GM19324 (cell line): Measurements from ENCODE around the gene BMPER.

ENCODE experiments used
- ATAC-seq: cut with Tn5 transposase; IDR thresholded peaks from one replicate; pipeline ENCODE4 v1.9.1; 2021; ENCODE audit warnings: mild to moderate bottlenecking, moderate library complexity; ENCODE audit not compliant: unreplicated experiment, low FRiP score

Gene BMPER

DNA sequence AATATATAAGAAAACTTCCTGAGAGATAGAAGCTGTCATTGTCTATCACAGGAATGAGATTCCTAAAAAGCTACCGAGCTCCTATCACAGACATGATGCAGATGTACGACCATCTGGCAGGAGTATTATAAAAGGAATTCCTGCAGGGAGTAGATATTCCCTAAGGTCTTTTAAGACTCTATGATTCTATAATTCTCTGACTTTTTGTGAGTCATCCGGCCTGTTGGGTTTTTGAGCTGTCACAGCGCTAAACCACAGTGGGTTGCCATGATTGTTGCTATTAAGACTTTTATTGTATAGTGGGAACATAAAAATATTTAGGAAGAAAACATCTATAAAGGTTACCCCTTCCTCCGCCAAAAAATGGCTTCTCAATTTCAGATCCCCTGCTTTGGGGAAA, 223.4 kb downstream of the BMPER start:
- no peak for ATAC-seq

DNA sequence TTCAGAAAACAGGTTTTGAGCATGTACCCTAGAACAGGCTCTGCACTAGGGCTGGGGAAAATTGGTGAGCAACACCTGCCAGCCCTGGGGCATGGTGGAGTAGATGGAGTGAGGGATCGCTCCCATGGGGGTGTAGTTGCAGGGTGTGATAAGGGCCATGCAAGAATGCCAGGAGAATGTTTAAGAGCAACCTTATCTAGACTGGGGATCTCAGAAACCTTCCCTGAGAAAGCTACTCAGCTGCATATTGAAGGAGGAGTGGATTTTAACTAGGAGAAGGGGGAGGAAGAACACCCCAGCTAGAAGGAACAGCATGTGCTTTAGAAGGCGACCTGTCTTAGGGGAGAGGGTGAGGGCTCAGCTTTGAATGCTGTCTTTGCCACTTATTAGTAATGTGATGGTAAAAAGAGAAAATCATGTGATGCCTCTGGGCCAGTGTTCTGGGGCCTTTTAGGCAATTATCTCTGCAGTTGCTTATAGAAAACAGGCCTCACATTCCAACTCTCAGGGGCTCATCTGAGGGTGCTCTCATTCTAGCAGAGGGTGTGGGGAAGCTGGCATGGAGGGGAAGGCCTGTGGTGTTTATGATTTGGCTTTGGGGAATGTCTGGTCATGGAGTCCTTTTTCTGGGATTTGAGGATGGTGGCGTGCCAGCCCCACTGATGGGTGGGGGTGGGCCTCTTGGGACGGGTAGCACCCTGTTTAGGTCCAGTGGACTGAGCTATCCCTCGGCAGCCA, 225.4 kb downstream of the BMPER start:
- no peak for ATAC-seq

DNA sequence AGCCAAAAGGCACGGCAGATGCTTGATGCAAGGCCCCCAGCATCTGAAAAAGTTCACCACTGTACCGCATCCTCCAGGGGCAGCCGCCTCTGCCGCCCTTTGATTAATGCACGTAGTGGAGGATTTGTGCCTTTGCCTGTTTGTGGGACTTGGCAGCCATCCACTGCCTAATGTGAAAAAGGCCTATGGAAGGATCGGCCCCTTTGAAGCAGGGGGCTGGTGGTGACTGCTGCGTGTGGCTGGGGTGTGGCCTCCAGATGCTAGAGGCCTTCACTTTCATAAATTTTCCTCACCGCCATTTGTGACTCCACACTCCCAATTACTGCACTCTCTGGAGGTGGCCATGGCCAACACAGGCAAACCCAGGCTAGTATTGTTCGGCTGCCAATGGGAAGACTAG, 226.0 kb downstream of the BMPER start:
- no peak for ATAC-seq

DNA sequence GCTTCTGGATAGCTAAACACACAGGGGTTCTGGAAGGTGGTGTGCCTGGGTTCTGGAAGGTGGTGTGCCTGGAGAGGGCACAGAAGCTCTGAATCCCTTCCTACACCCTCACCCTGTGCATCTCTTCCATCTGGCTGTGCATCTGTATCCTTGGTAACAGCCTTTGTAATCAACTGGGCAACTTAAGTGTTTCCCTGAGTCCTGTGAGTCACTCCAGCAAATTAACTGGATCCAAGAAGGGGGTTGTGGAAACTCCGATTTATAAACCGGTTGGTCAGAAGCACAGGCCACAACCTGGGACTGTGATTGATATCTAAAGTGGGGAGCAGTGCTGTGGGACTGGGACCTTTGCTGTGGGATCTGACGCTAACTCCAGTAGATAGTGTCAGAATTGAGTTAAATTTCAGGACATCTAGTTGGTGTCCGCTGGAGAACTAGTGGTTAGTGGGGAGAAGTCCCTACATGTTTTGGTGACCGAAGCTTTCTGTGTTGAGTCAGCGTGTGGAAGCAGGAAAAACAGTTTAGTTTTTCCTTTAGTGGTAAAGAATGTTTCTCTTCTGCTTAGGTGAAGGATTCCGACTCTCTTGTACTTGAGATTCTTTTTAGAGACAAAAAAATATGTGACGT, 228.1 kb downstream of the BMPER start:
- no peak for ATAC-seq

DNA sequence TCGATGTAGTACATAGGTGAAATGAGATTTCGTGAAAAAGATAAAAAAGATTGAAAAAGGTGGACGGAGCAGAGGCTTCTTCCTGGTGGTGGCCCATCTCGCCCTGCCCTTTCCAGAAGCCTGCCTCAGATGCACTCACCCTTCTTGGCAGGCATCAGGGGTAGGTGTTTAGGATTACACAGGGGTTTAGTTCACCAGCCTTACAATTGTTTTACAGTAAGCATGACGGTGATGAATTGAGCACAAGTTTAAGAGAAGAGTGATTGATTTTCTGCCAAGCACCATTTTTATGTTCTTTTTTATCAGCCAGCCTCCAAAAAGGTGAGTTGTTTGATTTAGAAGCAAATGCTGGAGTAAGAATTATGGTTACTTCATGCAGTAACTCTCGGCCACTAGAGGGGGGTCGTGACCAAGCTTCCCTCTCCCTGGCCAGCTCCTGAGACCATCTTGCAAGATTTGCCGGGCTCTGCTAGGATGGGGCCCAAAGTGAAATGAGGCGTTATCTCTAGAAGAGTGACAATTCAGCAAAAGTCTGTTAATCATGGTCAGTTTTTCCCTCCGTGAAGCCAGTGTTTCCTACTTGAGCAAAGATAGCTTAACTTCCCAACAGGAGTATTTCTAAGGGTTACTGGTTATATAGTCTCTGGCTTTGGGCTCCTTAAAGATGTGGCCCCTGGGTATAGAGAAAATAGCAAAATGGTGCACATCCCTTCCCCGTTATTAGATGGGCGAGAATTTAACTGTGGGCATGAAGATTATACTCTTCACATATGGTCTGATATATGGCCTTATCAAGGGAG, 228.8 kb downstream of the BMPER start:
- no peak for ATAC-seq

DNA sequence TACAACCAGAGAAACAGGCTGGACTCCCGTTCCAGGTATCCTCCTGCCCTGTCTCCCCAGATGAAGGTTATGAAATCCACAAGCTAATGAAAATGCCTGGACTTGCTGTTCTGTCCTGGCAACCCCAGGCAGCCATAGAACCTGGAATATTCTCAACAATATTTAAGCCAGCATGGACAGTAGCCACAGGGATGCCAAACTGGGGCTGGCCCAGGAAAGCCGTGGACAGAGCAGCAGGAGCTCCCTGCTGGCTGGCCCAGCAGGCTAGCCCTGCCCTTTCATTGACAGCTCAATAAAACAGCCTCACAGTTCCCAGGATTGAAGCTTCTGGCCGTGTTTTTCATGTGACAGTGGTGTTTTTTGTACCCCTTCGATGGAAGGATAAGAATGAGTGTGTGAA, 230.6 kb downstream of the BMPER start:
- no peak for ATAC-seq

DNA sequence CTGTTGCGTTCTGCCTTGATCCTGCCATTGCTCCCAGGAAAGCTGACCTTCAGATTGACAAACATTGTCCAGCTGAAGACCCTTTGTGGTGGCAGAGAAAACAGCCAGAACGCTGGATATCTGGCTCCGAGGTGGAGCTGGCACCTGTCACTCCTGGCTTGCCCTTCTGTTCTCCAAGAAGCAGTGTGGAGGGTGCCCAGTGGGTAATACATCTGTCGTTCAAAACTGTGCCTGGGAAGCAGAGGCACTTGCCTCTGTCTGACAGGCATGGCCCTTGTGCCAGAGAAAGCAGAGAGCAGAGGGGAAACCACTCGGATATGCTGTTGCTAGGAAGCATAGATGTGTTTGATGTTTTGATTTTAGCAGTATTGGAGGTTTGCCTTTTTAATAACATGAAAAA, 231.4 kb downstream of the BMPER start:
- no peak for ATAC-seq

DNA sequence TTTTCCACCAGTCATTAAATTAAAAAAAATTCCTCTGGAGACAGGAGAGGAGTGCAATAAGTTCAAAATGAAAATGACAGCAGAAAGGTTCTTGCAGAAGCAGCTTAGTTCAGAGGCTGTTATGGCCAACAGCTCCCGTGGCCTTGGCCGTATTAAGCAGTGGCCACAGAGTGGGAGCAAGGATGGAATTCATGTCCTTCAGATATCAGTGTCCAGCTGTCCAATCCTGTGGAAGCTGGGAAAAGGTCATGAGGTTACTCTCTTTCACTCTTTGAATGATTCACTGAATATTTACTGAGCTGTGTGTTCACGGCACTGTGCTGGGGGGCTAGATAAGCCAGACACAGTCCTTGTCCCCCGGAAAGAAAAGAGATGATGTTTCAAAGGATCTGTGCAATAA, 231.8 kb downstream of the BMPER start:
- no peak for ATAC-seq

DNA sequence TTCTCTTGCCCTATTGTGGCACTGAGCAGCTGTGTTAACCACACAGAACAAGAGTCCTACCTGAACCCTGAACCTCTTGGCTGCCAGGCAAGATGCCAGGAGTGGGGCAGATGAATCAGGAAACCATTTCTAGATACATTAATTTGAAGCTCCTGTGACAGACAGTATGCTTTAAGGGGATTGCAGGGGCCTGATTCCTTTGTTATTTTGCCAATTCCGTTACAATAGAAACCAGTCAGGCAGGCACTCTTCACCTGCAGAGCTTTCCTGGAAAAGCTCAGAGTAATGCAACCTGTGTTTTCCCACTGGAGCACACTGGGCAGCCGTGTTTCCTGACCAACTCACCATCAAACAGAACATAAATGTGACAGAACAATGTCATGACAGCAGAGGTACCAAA, 233.1 kb downstream of the BMPER start:
- no peak for ATAC-seq

DNA sequence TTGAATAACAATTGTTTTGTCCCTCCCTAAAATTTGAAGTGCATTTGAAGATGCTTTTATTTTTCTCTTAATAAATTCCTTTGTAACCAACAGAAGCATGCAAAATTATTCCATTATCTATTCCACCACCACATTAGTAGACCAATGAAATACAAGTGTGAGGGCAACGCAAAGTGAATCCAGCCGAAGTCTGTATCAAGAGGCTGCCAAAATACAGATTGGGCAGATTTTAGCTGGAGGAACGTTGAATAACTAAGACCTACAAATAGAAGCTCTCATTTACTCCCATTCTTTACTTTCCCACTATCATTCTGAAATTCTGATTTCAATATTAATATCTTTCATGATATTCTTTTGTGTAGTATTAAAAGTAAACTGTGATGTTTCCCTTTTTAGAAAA, 233.7 kb downstream of the BMPER start:
- ATAC-seq = no peak

DNA sequence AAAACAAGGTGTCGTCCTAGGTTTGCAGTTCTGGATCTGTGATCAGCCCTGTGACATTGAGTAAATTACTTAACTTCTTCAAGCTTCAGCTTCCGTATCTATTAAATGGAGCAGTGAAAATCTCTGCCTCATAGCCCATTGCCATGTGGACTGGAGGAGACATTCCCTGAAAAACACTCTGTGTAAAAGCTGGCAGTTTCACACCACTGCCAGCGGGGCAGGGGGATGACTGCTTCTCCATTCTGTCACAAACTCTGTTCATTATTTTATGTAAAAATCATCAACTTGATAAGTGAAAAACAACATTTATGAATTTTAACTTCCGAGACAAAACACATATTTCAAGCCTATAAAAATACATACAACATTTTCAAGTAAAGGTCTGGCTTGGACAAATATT, 234.7 kb downstream of the BMPER start:
- ATAC-seq = no peak

DNA sequence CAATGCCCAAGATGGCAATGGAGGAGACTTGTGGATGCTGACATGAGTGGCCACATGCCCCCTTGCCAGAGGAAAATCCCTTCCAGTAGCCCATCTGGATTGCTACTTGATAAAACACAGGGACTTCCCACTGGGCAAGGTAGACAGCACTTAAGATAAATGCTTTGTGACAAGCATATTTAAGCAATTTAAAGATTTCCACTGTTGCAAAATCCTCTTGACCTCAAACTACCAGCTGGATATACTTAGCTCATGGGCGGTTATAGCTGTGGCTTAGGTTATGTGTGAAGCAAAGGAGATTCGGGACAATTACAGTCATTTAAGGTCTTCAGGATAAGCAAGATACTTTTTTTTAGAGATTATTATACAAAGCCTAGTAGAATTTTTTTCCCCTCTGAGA, 238.1 kb downstream of the BMPER start:
- ATAC-seq = no peak

DNA sequence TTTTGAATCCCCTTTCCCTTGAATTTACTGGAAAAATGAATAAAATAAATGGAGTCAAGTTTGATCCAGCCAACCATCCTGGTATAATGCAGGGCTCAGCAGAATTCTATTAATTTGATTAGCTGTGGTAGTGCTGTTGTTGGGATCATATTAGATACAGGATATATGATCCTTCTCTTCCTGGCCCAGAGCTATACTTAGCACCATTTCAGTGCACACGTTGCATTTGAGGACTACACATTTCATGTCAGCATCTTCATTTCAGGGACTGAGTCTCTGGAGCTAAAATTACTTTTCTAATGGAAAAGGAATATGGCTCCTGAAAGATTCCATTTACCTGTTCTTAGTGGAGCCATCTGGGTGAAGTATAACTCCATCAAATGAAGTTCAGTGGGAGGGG, 240.3 kb downstream of the BMPER start:
- ATAC-seq = no peak

DNA sequence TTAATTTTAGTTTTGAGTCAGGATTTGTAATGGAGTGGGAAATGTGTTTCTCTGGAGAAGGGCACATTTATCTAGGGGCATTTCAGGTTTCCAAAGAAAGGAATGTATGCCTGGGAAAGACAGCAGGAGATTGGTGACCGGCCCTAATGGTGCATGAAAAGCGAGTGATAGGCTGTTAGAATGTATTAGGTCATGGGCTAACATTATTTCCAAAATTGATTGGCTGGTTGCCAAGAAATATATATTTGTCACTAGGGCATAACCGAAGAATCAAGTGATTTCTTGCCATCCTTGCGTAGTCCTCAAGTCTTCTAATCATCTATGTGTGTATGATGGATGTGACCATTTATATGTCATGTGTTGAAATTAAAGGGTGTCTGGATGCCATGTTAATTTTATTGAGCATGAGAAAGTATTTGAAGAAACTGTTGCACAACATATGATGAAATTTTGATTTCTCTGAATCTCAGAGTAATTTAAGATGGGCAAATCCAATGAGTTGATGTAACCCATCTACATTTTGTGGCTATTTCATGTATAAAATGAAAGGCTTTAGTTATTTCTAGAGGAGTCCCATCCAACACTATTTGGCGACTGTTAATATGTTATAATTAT, 248.4 kb downstream of the BMPER start:
- no peak for ATAC-seq

DNA sequence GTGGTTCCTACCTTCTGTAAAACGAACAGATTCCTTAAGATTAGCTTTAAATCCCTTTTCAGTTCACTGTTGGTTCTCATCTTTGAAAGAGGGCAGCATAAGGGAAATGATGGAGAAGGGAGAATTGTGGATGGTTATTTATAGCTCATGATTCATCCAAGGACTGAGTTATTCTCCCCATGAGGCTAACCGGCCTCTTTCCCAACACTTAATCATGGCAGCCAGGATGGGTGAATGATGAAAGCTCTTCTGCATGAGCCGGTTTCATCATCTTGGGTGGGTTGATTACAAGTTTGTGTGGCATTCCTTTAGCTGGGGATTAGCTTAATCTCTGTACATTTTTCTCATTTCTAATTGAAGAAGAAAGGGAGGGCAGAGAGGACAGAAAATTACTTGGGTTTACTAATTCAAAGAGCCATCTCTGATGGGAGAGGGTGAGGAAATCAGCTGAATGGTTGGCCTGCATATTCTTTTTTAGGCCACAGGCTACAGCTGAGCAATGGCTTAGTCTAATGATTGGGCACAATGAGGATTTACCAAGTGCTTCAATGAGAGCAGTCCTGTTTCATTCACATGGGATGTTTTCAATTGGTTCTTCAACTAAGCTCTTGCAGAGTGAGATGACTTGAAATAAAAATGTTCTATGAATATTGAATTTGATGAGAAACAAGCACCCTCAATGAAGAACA, 250.0 kb downstream of the BMPER start:
- ATAC-seq = no peak

DNA sequence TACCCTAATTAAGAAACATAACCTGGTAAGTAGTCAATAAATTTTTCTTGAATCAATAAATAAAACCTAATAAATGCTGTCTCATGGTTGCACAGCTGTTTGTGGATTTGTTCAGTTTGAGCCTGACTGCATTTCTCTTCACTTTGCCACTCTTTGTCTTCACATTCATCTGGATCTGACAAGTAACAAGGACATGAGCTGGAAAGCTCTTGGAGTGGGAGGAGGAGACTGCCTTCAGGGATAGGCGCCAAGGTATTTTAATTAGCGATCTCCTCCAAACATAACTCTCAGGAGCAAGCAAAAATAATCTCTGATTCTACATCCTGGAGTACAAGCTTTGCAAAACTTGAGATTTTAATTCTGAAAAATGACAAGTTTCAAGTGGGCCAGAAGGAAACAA, 251.0 kb downstream of the BMPER start:
- ATAC-seq = no peak

DNA sequence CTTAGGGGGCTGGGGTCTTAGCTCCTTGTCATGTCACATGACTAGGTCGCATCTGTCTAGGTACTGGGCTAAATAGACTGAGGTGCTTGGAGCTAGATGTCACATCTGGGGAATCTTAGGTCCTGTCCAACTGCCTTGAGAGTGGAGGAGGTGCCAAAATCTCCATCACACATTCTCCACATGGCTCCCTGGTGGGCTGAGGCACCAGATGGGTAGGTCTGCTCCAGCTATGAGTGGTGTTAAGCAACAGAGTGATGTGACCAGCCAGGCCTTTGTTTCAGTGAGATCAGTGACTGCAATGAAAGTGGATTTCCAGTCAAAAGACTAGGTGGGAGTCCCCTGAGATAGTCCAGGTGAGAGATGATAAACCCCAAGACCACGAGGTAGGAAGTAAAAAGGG, 251.8 kb downstream of the BMPER start:
- no peak for ATAC-seq

DNA sequence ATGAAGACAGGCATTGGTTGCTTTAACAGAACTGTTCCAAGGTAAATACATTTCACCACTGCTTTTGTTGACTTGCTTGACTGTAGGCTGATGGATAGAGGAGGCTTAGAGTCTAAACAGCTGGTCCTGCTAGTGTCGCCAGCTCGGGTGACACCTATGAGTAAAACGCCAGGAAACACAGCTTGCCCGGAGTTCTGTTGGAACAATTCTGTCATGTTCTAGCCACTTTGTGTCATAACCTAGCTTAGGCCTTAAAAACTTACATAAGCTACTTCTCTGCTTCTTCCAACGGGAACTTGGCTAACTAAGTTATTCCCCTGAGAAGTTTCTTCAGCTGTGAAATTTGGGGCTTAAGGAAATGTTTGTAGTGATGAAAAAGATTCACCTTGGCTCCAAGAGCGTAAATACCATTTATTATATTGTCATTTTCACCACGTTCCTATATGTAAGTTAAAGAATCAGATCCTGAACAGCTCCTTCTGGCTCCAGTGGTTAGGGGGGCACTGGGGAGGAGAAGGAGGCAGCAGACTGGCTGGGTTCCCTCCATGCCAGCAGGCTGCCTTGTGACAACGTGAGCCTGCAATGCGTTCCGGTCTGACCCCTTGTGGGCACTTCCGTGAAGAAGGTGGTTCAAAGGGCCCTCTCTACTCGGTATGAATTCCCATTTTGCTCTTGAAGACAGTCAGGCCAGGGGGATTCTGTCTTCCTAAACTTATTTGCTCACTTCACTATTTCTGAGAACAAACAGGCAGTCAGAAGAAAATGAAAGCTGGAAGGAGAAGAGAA, 253.2 kb downstream of the BMPER start:
- no peak for ATAC-seq

DNA sequence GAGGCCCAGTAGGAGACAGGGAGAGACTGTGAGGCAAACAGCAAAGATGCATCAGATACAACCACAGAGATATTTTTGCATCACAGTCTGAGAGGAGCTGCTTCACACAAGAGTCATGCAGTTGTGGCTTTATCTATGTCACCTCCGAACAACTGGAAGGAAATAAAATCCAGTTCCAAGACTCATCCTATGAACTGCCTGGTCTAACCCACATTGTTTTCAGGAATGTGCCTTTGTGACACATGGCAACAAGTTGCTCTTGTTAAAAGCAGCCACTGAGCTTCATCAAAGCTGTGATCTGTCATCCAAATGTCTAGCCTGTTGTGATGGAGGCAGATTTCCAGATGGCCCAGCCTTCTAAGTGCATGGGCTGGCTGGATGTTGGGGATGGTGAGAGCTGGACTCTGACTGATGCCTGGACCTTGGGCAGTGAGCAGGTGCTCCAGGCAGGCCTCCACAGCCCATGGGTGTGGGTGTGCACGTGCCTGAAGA, 255.0 kb downstream of the BMPER start:
- no peak for ATAC-seq
